NCI-H510A (cell line): ENCODE results near the gene COPZ1.
"Not testable (repeated sequence)": the region's sequence is repeated elsewhere in the genome, so short reads cannot be mapped to it uniquely, and the experiment has no call there.

Source experiments
- DNase-seq: peaks from one replicate; lab custom pipeline; 2025; lab: John Stamatoyannopoulos, UW

COPZ1 gene

DNA sequence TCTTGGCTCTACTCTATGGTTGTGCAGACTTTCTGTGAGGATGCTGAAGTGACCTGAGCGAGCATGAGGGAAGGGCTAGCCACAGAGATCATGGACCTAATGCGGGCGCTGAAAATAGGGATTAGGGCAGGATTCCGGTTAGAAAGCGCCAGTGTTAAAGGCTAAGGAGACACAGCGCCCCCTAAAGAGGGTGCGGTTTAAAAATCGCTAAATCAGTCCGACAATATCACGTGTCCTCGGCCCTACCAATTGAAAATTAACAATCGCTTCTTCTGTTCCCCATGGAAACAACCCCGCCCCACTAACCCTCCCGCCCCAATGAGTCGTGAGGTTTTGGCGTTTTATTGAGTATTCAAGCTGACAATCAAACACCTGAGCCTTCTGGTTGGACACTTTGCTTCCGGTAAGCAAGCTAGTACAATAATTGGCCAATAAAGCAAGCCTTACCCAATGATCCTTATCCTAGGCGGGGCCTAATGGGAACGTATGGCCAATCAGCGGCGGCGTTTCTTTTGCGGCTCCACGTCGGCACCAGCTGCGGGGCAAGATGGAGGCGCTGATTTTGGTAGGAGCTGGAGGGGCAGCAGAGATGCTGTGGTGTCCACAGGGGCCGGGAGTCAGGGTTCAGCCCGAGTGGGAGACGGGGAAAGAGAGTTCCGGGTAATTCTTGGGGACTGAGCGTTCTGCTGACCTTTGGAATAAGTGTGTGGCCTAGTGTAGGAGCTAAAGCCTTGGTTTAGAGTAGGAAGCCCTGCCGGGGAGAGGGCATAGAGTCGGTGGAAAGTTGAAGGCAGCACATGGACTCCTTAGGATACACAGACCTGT is at the start of gene COPZ1:
TSS of gene COPZ1 (plus strand) at position 515 of the 825 bp plus-strand sequence. CDS start at position 548, 33 bp downstream.
- peak; percentile 99 for DNase-seq

- no peak for DNase-seq
These were observed 48.6 kb upstream of the COPZ1 start for GRCh38 chr12:54276368-54276767.

DNA sequence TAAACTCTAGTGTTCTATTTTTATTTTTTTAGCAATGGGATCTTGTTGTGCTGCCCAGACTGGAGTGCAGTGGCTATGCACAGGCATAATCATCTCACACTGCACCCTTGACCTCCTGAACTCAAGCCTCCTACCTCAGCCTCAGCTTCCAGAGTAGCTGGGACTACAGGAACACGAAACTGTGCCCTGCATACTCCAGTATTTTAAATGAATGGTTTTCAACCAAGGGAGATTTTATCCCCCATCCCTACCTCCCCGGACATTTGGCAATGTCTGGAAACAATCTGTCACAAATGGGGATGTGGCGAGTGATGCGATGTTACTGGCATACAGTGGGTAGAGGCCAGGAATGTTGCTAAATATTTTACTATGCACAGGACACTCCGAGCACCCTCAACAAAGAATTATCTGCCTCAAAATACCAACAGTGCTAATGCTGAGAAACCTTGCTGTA is 47.1 kb upstream of the COPZ1 start:
- DNase-seq: no peak

DNA sequence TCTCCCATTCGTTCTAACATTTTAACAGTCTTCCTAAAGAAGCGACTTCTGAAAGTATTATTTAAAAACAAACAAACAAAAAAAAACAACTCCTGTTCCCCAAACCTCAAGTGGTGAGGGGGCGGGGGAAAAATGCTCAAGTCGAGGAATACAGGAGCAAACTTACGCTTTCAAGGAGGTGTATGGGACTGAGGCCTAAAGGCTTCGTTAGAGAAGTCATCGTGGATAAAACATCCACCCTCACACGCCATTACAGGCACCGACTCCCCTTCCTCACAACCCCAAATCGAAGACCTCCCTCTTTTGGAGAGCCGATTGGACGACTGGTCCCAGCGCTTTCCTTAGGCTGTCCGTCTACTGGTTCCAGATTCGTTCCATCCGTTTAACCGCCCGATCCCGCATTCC is 45.7 kb upstream of the COPZ1 start:
- no peak for DNase-seq

DNA sequence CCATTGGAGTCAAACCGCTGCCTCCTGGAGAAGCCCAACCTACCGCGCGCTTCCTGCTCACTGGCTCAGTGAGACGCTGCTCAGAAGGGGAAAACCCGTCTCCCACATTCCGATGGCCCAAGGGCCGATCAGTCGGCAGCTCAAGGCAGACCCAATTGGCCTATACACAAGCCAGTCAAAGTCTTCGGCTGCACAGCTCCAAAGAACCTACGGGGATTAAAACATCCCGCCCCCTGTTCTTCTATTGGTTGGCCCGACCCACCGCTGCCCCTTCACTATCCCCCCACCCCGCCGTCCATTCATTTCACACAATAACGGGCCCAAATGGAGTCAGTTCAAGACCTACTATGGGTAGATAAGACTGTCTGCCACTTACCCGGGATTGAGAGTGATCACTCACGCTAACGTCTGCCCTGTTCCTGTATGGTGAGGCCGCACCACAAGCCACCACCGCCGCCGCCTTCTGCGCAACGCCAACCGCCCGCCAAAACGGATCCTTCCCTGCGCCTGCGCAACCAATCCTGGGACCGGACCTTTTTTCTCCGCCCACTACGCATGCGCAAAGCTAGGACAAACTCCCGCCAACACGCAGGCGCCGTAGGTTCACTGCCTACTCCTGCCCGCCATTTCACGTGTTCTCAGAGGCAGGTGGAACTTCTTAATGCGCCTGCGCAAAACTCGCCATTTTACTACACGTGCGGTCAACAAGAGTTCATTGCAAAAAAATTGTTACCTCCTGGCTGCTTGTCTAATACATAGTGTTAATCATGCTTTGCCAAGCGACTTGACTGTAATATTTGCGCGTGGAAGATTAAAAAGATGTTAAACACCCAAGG is 45.1 kb upstream of the COPZ1 start, which contains the start of gene CBX5:
TSS of gene CBX5 (minus strand) at position 491 of the 836 bp plus-strand sequence. CDS start 22,472 bp downstream, outside the sequence.
- DNase-seq: peak; percentile 98

- peak; percentile 96 for DNase-seq
These were observed 44.3 kb upstream of the COPZ1 start, which contains the start of gene HNRNPA1 for GRCh38 chr12:54280468-54281260. Gene HNRNPA1 (plus strand): TSS chr12:54280726. CDS start chr12:54280808, 82 bp downstream.

GRCh38 chr12:54281261-54281638 is 43.7 kb upstream of the COPZ1 start:
- not testable (repeated sequence) for DNase-seq

- not testable (repeated sequence) for DNase-seq
These were observed 43.2 kb upstream of the COPZ1 start for GRCh38 chr12:54281694-54282093.

DNA sequence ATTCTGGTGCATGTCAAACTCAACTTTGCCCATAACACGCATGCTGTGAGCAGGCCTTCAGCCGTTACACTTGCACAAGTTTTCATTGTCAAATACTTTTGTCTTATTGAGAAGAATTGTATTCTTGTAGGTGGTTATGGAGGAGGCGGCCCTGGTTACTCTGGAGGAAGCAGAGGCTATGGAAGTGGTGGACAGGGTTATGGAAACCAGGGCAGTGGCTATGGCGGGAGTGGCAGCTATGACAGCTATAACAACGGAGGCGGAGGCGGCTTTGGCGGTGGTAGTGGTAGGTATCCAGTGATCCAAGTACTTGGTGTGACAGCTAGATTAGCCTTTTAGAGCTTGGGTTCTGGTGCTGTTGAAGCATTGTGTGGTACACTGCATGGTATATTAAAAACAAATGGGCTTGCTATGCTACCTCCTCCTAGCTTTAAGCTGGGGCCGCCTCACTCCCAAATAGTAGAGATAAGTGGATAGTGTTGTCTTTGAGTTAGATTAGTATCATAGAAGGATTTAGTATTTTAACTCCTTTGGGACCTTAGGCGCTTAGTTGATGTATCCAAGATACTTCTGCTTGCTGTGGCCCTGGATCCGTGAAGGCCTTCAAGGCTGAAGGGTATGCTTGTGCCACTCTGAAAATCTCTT is 41.9 kb upstream of the COPZ1 start:
- DNase-seq: no peak

DNA sequence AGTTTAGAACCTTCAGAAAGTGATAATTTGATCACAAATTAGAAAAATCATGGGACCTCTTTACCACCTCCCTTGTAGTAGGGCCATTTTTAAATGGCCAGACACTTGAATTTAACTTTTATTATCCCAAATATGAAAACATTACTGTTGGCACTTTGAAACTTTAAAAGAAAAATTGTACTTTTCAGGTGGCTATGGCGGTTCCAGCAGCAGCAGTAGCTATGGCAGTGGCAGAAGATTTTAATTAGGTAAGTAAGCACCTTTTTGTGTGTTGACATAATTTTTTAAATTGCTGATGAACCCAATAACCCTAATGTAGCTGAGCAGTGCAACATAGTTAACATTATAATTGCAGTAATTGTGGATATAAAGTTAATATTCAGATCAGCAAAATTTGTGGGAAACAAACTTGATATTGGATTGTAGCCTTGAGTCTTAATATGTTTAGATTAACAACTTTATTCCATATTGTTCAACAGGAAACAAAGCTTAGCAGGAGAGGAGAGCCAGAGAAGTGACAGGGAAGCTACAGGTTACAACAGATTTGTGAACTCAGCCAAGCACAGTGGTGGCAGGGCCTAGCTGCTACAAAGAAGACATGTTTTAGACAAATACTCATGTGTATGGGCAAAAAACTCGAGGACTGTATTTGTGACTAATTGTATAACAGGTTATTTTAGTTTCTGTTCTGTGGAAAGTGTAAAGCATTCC is 40.7 kb upstream of the COPZ1 start:
- DNase-seq: not testable (repeated sequence)

- DNase-seq: no peak
These were observed 39.5 kb upstream of the COPZ1 start for GRCh38 chr12:54285150-54286041.

DNA sequence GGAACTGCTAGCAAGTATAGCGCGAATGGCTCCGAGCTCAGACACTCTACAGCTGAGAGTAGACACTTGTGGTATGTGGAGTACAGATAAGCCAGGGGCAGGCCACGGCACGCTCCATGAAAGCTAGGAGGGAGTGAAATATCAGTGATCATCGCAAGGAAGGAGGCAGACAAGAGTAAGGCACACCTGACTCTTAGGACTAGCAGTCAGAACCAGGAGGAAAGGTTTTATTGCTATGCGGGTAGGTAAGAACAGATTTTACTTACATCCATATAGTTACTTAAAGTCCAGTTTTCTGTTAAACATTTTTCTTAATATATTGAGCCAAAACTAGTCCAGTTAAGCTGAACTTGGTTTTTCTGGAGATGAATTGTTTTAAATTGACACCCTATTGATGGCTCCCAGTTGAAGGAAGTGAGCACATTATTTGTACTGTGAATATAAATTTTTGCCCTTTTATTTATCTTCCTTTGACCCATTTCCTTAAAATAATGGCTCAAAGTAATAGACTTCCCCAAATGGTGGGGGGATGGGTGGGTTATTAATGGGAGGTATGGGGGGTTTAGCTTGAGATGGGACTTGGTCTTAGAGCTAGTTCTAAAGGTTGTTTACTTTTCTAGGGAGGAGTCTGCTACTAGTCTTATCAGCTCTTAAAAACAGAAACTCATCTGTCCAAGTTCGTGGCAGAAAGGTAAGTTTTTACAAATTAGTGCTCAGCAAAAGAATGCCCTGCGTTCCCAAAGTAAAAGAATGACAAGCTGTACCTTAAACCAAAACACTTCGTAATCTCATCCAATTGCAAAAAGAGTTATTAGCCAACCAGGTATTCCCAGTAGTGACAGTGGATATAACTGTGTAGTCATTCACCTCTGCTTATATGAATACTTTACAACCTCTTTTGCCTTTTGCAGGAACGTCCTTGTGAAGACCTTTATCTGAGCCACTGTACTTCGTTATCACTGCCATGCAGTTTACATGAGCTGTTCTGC is 38.6 kb upstream of the COPZ1 start:
- no peak for DNase-seq

DNA sequence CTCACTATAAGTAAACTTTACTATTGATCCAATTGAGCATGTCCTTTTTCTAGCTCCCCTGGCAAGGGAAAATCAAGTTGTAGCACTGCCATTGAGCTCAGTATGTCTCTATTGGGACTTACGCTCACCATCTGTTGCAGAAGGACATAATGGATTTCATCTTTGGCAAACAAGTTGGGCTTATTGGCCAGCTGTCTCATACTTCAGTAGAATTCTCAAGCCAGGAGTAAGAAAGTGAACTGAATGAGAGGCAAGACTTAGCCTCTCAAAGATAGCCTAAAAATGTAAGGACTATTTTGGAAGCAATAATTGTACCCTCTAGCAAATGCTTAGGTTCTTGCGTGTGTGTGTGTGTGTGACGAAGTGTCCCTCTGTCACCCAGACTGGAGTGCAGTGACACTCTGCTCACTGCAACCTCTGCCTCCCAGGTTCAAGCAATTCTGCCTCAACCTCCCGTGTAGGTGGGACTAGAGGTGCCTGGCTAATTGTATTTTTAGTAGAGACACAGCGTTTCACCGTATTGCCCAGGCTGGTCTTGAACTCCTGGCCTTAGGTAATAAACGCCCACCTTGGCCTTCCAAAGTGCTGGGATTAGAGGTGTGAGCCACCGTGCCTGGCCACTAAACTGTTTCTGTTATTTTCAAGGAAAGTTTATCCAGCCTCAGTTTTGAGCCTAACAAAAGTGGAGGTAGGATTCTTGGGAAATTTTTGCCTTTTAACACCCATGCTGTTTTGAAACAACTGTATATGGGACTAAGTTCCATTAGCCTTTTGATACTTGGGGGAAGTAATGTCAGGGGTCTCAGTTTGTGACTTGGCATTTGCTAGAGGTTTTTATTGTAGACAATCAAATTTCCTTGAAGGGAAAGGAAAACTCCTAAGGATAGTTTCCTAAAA is 37.4 kb upstream of the COPZ1 start:
- no peak for DNase-seq

GRCh38 chr12:54292083-54292930 is 32.6 kb upstream of the COPZ1 start:
- no peak for DNase-seq

- no peak for DNase-seq
These were observed 32.0 kb upstream of the COPZ1 start for GRCh38 chr12:54292931-54293241.

DNA sequence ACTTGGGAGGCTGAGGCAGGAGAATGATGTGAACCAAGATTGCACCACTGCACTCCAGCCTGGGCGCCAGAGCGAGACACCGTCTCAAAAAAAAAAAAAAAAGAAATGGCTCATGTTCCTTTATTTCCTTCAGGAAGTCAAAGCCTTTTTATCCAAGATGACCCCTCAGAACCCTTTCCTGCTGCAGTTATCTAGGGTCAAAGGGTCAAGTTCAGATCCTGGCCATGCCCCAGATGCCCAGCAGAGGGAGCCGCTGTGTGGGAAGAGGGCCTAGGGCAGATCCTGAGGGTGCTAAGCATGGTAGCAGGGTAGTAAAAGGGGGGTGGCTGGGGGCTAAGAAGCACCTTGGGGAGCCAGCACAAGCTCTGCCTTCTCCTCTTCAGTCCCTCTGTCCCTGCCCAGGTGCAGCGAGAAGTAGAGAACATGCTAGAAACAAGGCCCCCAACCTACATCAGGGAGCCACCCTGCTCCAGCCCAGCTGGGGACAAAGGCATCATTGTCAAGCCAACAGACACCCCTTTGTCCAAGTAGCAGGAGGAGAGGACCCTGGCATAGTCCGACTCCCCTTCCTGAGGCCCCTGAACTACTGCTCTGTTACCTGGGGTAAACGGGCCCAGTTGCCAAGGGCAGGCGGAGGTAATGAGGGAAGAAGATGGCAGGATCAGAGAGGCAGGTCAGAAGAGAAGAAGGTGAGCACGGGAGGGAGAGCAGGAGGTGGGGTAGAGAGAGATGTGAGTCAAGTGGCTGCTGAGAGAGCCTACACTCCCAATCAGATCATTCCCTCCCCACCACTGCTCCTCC is 30.6 kb upstream of the COPZ1 start:
- DNase-seq: no peak
